Stimulated activated CD4-positive, alpha-beta T cell treated with anti-CD3 and anti-CD28 coated beads, Interleukin-1b, Interleukin-23, amount 100 ng/mL, for 1 hour (primary cell): ENCODE results near the gene NELL2.
"Not testable (repeated sequence)": the region's sequence is repeated elsewhere in the genome, so short reads cannot be mapped to it uniquely, and the experiment has no call there.

Experiments
- DNase-seq, 2 donors: peaks; one replicate each; pipeline ENCODE4 v3.0.0-alpha.2; 2020; ENCODE audit warnings: low read depth in 2 of 2

NELL2 gene

GRCh38 chr12:44697511-44697910 is 178.6 kb downstream of the NELL2 start:
- DNase-seq: no peak

- DNase-seq: no peak
Measured at GRCh38 chr12:44696542-44696941, 179.6 kb downstream of the NELL2 start.

DNA sequence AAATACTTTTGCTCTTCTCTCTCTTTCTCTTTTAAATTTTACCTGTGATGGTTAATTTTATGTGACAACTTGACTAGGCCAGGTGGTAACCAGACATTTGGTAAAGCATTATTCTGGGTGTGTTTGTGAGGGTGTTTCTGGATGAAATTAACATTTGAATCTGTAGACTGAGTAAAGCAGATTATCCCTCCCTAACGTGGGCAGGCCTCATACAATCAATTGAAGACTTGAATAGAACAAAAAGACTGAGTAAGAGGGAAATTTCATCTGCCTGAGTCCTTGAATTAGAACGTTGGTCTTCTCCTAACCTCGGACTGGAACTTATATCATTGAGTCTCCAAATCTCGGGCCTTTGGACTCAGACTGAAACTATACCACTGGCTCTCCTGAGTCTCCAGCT is 182.1 kb downstream of the NELL2 start:
- no peak for DNase-seq

DNA sequence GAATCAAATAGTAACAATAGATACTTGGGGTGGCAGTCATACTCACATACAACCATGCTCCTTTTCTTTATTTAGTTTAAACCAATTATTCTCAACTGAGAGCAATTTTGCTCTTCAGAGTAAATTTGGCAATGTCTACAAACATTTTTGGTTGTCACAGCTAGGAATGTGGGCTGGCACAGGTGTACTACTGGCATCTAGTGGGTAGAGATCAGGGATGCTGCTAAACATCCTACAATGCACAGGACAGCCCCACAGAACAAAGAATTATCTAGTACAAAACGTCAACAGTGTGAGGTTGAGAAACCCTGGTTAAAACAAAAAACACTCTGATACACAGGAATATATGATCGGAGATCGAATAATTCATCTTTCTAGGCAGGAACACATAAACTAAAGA is 186.5 kb downstream of the NELL2 start:
- no peak for DNase-seq

- not testable (repeated sequence) for DNase-seq
Measured at GRCh38 chr12:44686821-44687432, 189.2 kb downstream of the NELL2 start.

DNA sequence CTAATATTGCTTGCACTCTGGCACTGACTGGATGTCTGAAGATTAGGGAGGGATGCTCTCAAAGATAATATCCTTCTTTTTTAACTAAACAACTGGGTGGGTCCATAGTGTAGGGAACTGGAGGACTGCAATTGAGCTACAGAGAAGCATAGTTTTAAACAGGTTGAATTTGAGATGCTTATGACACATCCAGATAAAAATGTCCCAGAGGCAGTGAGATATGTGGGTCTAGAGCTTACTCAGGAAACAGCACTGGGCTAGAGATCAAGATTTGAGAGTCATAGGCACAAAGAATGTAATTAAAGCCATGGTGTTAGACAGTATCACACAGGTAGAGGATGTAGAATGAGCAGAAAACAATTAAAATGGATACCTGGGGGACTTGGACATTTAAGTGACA is 198.4 kb downstream of the NELL2 start:
- DNase-seq: no peak

DNA sequence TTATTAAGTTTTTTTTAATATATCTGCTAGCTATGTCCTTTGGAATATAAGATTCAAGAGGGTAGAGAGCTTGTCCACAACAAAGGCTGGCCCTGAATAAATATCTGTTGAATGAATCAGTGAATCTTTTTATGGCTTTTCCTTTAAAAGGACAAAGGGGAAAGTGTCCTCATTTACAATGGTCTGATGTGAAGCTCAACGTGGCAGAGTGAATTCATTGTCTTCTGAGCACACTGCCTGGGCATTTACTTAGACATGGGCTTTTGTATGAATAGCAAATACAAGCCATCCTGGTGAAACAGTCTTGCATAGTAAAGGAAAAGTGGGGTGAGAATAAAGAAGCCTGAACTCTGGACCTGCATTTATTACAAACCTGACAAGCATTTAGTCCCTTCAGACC is 201.2 kb downstream of the NELL2 start:
- no peak for DNase-seq

DNA sequence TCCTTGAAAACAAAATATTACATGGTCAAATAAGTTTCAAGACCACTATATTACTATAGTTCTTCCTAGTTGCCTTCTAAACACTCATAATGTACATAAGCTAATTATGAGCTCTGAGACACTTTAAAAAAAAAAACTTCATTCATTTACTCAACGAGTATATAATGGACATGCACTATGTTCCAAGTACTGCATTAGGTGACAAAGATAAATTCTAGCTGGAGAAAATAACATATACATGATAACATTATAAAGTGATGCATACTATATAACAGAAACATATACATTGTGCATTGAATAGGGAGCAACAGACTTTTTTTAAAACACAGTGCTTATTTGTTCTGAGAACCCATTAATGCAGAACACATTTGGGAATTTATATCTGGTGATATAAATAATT is 202.3 kb downstream of the NELL2 start:
- DNase-seq: no peak

- no peak for DNase-seq
Measured at GRCh38 chr12:44672042-44672441, 204.1 kb downstream of the NELL2 start.

- no peak for DNase-seq
Measured at GRCh38 chr12:44668443-44668842, 207.7 kb downstream of the NELL2 start.

- no peak for DNase-seq
Measured at GRCh38 chr12:44667461-44667860, 208.7 kb downstream of the NELL2 start.

GRCh38 chr12:44663291-44663690 is 212.8 kb downstream of the NELL2 start:
- no peak for DNase-seq

DNA sequence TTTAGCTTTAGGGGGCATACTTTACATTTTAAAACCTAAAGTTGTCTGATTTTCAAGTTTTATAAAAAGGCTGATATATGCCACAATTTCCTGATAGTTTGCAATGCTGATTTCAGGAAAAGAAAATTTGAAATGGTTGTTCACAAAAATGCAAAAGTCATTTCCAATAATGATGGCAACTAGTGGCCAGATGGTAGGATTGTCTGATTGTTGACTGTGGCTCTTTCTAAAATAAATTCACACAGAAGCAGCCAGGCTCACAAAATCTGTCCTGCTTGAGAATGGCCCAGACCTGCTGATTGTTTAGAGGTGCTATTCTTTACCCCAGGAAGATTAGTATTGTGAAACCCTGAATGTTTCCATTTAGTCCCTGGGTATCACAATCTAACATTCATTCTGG is 220.3 kb downstream of the NELL2 start:
- no peak for DNase-seq

- DNase-seq: no peak
Measured at GRCh38 chr12:44654646-44655639, 221.2 kb downstream of the NELL2 start.

- DNase-seq: no peak
Measured at GRCh38 chr12:44653861-44654527, 222.1 kb downstream of the NELL2 start.

DNA sequence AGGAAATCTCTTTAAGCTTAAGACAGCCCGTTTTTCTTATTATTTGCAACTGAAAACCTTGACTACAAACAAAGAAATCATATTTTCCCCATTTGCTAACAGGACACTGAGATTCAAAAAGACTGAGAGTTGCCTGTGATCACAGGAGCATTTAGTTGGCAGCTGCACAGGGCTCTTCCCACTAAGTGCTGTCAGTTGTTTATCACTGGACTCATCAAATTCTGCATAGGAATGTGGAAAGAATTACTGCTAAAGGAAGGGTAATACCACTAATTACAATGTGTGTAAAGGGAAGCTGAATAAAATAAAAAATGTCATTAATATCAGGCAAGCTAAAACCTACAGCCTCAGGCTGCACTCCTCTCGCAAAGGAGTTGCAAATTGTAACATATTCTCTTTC is 226.4 kb downstream of the NELL2 start:
- no peak for DNase-seq

GRCh38 chr12:44647917-44648690 is 228.0 kb downstream of the NELL2 start:
- no peak for DNase-seq

DNA sequence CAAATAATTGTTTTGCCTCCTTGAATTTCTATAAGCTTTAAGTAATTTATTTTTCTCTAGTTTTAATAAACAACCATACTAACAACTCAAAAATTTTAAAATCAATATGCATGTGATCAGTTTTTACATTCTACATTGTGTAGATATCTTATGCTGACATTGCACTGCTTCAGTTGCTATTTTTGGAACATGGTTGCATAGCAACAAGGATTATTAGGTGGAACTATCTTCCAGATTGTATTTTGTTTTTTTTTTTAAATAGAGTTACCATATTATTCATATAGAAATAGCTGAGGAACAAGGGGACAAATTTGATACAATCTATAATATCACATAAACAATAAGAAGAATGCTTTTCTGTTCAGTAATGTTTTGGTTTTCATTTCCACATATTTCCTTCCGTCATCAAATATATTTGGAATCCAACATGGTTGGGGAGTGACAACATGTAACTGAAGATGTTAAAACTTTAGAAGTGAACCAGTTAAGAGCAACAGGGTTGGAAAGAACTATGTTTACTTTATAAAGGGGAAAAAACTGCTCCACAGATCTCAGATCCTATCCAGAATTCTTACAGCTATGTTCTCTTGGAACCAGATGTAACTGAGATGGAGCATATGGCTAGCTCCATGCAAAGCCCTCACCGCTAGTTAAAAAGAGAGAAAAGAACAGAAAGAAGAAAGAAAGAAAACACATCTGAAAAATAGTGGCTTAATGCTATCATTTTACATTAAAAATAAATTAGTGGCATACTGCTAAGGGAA is 235.5 kb downstream of the NELL2 start:
- no peak for DNase-seq

DNA sequence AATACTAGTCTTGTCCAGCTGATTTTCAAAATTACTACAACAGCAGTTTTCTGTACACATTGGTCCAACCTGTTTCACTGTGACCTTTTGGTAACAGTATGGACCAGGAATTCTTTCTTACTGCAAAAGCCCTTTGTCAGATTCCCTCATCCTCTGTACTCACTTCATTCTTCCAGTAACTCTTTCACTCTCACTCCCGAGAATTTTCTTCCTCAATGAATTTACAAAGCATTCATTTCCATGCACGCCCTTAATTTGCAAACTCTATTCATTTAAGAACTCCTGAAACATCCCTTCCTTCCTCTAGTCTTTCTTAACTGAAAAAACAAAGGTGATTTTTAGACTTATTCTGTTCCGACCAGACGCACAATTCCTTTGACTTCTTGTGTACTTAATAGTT is 238.2 kb downstream of the NELL2 start:
- DNase-seq: no peak

- DNase-seq: no peak
Measured at GRCh38 chr12:44628180-44628579, 247.9 kb downstream of the NELL2 start.
